Astrocyte of the cerebellum (primary cell): ENCODE data around the gene ZSWIM6.
A peak's percentile ranks its signal among the peaks of the same experiment; 100 is the strongest.
"Not testable (repeated sequence)": the region's sequence is repeated elsewhere in the genome, so short reads cannot be mapped to it uniquely, and the experiment has no call there.

Experiments
- DNase-seq: peaks from one replicate; pipeline ENCODE4 v3.0.0-alpha.2; 2011; ENCODE audit warnings: low read depth
- H3K4me3 ChIP-seq: 2 replicates; pipeline ENCODE4 v1.5.1; 2011; ENCODE audit warnings: mild to moderate bottlenecking, low read depth, low read length, moderate library complexity
- in situ Hi-C: cut with HindIII; loops from 2 replicates; pipeline ENCODE4 v1.10.0; 2017; ENCODE audit warnings: low sequenced_read_pairs
- TF ChIP-seq, protein P1 (sequence below): IDR thresholded peaks from 2 replicates; pipeline ENCODE4 v1.5.1; 2012; ENCODE audit warnings: low read length, low read depth, moderate library complexity, mild to moderate bottlenecking; ENCODE audit errors: missing control alignments

The ZSWIM6 gene

GRCh38 chr5:61407706-61408270 is 75.7 kb downstream of the ZSWIM6 start:
- TF ChIP-seq, protein P1, sequence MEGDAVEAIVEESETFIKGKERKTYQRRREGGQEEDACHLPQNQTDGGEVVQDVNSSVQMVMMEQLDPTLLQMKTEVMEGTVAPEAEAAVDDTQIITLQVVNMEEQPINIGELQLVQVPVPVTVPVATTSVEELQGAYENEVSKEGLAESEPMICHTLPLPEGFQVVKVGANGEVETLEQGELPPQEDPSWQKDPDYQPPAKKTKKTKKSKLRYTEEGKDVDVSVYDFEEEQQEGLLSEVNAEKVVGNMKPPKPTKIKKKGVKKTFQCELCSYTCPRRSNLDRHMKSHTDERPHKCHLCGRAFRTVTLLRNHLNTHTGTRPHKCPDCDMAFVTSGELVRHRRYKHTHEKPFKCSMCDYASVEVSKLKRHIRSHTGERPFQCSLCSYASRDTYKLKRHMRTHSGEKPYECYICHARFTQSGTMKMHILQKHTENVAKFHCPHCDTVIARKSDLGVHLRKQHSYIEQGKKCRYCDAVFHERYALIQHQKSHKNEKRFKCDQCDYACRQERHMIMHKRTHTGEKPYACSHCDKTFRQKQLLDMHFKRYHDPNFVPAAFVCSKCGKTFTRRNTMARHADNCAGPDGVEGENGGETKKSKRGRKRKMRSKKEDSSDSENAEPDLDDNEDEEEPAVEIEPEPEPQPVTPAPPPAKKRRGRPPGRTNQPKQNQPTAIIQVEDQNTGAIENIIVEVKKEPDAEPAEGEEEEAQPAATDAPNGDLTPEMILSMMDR = no peak
- in situ Hi-C loops = no loop called here
- no peak overlapping the region for H3K4me3 ChIP-seq
- DNase-seq = no peak

DNA sequence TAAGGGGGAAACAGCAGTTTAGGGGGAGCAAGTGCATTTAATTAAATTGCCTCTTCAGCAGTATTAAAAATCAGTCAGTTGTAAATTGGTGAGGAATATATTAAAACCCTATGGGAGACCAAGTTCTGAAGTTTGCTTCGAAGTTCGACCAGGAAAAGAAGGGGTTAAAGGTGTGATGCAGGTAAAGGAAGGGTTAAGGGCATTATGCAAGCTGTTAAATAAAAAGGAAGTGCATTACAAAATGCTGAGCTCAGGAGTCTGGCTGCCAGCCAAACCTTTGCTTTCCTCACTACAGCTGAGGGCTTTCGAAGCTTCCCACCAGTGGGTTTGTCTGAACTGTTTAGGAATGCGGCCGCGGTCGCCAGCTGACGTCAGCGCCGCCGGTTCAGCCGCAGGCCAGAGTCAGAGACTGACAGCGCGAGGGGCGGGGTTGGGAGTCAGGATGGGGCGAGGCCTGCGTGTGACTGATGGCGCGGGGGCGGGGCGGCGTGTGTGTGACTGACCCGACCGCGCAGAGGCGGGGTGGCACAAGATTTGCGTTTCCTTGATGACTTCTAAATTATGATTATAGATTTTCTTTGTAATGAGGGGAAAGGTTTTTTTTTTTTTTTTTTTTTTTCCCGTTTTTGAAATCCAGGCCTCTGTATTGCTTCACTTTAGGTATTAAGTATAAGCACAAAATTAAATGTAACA is 76.6 kb downstream of the ZSWIM6 start:
- TF ChIP-seq, protein P1 = no peak
- in situ Hi-C loops = no loop called here
- peak; percentile 100 for DNase-seq
- peak overlapping the region; percentile 4 for H3K4me3 ChIP-seq

GRCh38 chr5:61409568-61409967 is 77.5 kb downstream of the ZSWIM6 start:
- peak; percentile 89 for DNase-seq

GRCh38 chr5:61410811-61411210 is 78.8 kb downstream of the ZSWIM6 start:
- H3K4me3 ChIP-seq = no peak overlapping the region
- DNase-seq = no peak
- in situ Hi-C loops = no loop called here
- TF ChIP-seq, protein P1 = no peak

More at GRCh38 chr5:61409568-61409967, 77.5 kb downstream of the ZSWIM6 start:
- H3K4me3 ChIP-seq = no peak overlapping the region
- in situ Hi-C loops = no loop called here
- TF ChIP-seq, protein P1 = no peak

- DNase-seq = no peak
- TF ChIP-seq, protein P1 = no peak
- in situ Hi-C loops = no loop called here
These were observed 80.3 kb downstream of the ZSWIM6 start for GRCh38 chr5:61412361-61412760.

DNA sequence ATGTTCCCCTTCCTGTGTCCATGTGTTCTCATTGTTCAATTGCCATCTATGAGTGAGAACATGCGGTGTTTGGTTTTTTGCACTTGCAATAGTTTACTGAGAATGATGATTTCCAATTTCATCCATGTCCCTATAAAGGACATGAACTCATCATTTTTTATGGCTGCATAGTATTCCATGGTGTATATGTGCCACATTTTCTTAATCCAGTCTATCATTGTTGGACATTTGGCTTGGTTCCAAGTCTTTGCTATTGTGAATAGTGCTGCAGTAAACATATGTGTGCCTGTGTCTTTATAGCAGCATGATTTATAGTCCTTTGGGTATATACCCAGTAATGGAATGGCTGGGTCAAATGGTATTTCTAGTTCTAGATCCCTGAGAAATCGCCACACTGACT is 81.1 kb downstream of the ZSWIM6 start:
- DNase-seq, H3K4me3 ChIP-seq, in situ Hi-C loops: not testable (repeated sequence)

More at GRCh38 chr5:61412361-61412760, 80.3 kb downstream of the ZSWIM6 start:
- H3K4me3 ChIP-seq = no peak overlapping the region

DNA sequence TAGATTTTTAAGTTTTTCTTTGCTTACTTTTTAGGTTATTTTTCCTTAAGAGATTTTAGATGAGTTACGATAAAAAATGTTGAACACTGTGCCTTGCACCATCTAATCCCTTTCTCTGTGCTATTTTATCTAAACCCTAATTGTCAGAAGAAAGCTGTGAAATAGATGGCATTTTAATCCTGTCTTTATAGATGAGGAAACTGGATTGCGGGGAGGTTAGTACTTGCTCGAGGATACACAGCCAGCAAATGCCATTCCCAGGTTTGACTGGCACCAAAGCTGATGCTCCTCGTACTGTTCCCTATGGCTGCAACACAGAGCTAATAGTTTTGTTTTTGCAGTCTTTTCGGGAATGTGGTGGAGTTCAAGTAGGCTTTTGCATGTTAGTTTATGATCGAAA is 82.7 kb downstream of the ZSWIM6 start:
- no peak for DNase-seq
- in situ Hi-C loops = no loop called here
- H3K4me3 ChIP-seq = no peak overlapping the region
- TF ChIP-seq, protein P1 = no peak
